ENCODE results near the gene SAMD10.
A peak's percentile ranks its signal among the peaks of the same experiment; 100 is the strongest.
"Not testable (repeated sequence)": the region's sequence is repeated elsewhere in the genome, so short reads cannot be mapped to it uniquely, and the experiment has no call there.

The SAMD10 gene

GRCh38 chr20:63968928-63969760, 10.3 kb downstream of the SAMD10 start:
- DNase-seq (ENCODE audit: low read depth) = no peak

GRCh38 chr20:63968136-63968927, 11.1 kb downstream of the SAMD10 start:
- no peak for DNase-seq (ENCODE audit: low read depth)

GRCh38 chr20:63967330-63968135, 11.9 kb downstream of the SAMD10 start:
- no peak for DNase-seq (ENCODE audit: low read depth)

- no peak for DNase-seq (ENCODE audit: low read depth)
Observed at GRCh38 chr20:63966944-63967322, 12.5 kb downstream of the SAMD10 start.

GRCh38 chr20:63966172-63966943, 13.1 kb downstream of the SAMD10 start:
- DNase-seq (ENCODE audit: low read depth) = no peak

- DNase-seq (ENCODE audit: low read depth) = no peak
Observed at GRCh38 chr20:63964412-63964811, 15.0 kb downstream of the SAMD10 start.

- DNase-seq (ENCODE audit: low read depth) = no peak
Observed at GRCh38 chr20:63963784-63964301, 15.6 kb downstream of the SAMD10 start.

GRCh38 chr20:63963348-63963741, 16.1 kb downstream of the SAMD10 start:
- DNase-seq (ENCODE audit: low read depth) = no peak

- no peak for DNase-seq (ENCODE audit: low read depth)
Observed at GRCh38 chr20:63962426-63963347, 16.8 kb downstream of the SAMD10 start.

- DNase-seq (ENCODE audit: low read depth) = no peak
Observed at GRCh38 chr20:63961664-63962425, 17.6 kb downstream of the SAMD10 start.

GRCh38 chr20:63960654-63961621, 18.5 kb downstream of the SAMD10 start:
- not testable (repeated sequence) for DNase-seq (ENCODE audit: low read depth)

- no peak for DNase-seq (ENCODE audit: low read depth)
Observed at GRCh38 chr20:63959699-63960075, 19.8 kb downstream of the SAMD10 start.

- no peak for DNase-seq (ENCODE audit: low read depth)
Observed at GRCh38 chr20:63958964-63959698, 20.3 kb downstream of the SAMD10 start.

GRCh38 chr20:63958471-63958870, 21.0 kb downstream of the SAMD10 start:
- DNase-seq (ENCODE audit: low read depth) = no peak

GRCh38 chr20:63957690-63958441, 21.6 kb downstream of the SAMD10 start:
- no peak for DNase-seq (ENCODE audit: low read depth)

- DNase-seq (ENCODE audit: low read depth) = peak; percentile 61
Observed at GRCh38 chr20:63957004-63957689, 22.3 kb downstream of the SAMD10 start.
